K562 (cell line): Measurements from ENCODE around the gene EXOC3L2.

ENCODE experiments used
- ATF1 ChIP-seq, 2 experiments: fragments of 450-650 bp in 1 of 2; IDR thresholded peaks; 2 replicates each; pipeline ENCODE4 v1.6.1; 2016; ENCODE audit warnings: missing compliant biosample characterization in 1 of 2, missing genetic modification characterization in 1 of 2
- BMI1 ChIP-seq: fragments of 150-350 bp; IDR thresholded peaks from 2 replicates; pipeline ENCODE4 v1.6.1; 2014; ENCODE audit warnings: low read length
- BRD4 ChIP-seq: fragments of 200-600 bp; sonication (generic); IDR thresholded peaks from 2 replicates; pipeline ENCODE4 v1.6.1; 2017; ENCODE audit warnings: inconsistent platforms
- GABPA ChIP-seq: fragments of 200-800 bp; sonication (Bioruptor generic); conservative IDR thresholded peaks from 2 replicates; pipeline ENCODE4 v1.6.1; 2016; ENCODE audit warnings: low read depth, missing genetic modification characterization, missing compliant biosample characterization
- JUND ChIP-seq, 2 experiments: IDR thresholded peaks; 2 replicates in 1 of 2; 3 replicates in 1 of 2; pipeline ENCODE4 v1.6.1; 2011; ENCODE audit warnings: borderline replicate concordance in 2 of 2, low read depth in 2 of 2, low read length in 2 of 2, improper control_type of control experiment in 1 of 2, missing biosample characterization in 1 of 2, missing genetic modification characterization in 1 of 2, missing genetic modification reagents in 1 of 2
- MAFK ChIP-seq: IDR thresholded peaks from 2 replicates; pipeline ENCODE4 v1.6.1; 2011; ENCODE audit warnings: low read length, improper control_type of control experiment
- NFE2L1 ChIP-seq: fragments of 450-650 bp; IDR thresholded peaks from 2 replicates; pipeline ENCODE4 v1.6.1; 2016; ENCODE audit warnings: missing genetic modification characterization, low read depth, mild to moderate bottlenecking, missing compliant biosample characterization, moderate library complexity, borderline replicate concordance
- POLR2G ChIP-seq: fragments of 200-400 bp; formaldehyde crosslinking; IDR thresholded peaks from 2 replicates; pipeline ENCODE4 v1.6.1; 2017; ENCODE audit warnings: low read depth, mild to moderate bottlenecking, antibody characterized with exemption, low read length, moderate library complexity
- SRSF7 ChIP-seq: fragments of 200-400 bp; formaldehyde crosslinking; optimal IDR thresholded peaks from 2 replicates; pipeline ENCODE3; 2017; ENCODE audit warnings: mild to moderate bottlenecking, low read depth, low read length
- ZEB2 ChIP-seq: fragments of 450-650 bp; IDR thresholded peaks from 2 replicates; pipeline ENCODE4 v1.6.1; 2016
- ZNF445 ChIP-seq: fragments of 250-450 bp; sonication (Bioruptor Pico); IDR thresholded peaks from 2 replicates; pipeline ENCODE4 v1.4.0; 2020; ENCODE audit warnings: low read depth, mild to moderate bottlenecking, moderate library complexity
- TF ChIP-seq, protein P1 (sequence below): fragments of 450-650 bp; formaldehyde crosslinking; IDR thresholded peaks from 2 replicates; pipeline ENCODE4 v1.4.0; 2022; ENCODE audit warnings: missing genetic modification characterization
- TF ChIP-seq, protein P2 (sequence below), 3 experiments: IDR thresholded peaks in 2 of 3; conservative IDR thresholded peaks in 1 of 3; 2 replicates each; pipeline ENCODE4 v1.5.1; 2011 to 2012; ENCODE audit warnings: low read length in 3 of 3, mild to moderate bottlenecking in 3 of 3, control low read depth in 2 of 3, improper control_type of control experiment in 1 of 3, inconsistent platforms in 1 of 3, low read depth in 1 of 3, mixed read lengths in 1 of 3, moderate library complexity in 1 of 3; ENCODE audit not compliant: insufficient read depth in 2 of 3

DNA sequence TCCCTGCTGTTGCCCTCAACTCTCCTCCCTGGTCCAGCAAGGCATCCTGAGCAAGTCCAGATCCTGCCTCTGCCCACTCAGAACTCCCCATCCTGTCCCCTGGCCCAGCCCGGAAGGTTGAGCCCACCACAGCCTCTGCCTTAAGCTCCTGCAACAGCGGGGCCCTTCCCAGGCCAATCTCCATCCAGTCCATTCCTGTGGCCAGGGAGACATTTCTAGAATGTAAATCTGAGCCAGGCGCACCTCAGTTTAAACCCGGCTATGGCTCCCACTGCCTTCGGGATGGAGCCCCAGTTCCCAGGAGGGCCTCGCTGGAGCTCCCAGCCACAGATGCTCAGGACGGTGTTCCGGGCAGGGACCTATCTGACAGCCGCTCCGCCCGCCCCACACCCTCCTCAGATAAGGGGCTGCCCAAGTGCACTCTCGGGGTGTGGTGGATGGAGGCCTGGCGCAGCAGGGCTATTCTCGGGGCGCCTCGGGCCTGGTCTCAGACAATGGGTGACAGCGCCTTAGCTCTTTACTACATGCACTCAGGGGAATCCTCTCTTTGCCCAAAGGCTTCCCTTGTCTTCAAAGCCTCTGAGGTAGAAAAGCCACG, 72.5 kb downstream of the EXOC3L2 start:
- no peak for TF ChIP-seq MAFK
- no peak for TF ChIP-seq SRSF7
- no peak for TF ChIP-seq NFE2L1 (tag)
- no peak for TF ChIP-seq GABPA
- no peak for TF ChIP-seq BMI1
- TF ChIP-seq ZNF445 (CRISPR knock-in tag) = no peak
- no peak for TF ChIP-seq ATF1 (CRISPR knock-in tag; IDR thresholded peaks at IDR 0.05)
- no peak for TF ChIP-seq ATF1 (tag; IDR thresholded peaks at IDR 0.05)
- no peak for TF ChIP-seq POLR2G
- no peak for TF ChIP-seq JUND (IDR thresholded peaks at IDR 0.05; ENCODE audit: borderline replicate concordance, low read depth, low read length)
- TF ChIP-seq JUND (tag; IDR thresholded peaks at IDR 0.05; ENCODE audit: borderline replicate concordance, low read depth, low read length) = no peak
- no peak for TF ChIP-seq BRD4
- TF ChIP-seq, protein P1, sequence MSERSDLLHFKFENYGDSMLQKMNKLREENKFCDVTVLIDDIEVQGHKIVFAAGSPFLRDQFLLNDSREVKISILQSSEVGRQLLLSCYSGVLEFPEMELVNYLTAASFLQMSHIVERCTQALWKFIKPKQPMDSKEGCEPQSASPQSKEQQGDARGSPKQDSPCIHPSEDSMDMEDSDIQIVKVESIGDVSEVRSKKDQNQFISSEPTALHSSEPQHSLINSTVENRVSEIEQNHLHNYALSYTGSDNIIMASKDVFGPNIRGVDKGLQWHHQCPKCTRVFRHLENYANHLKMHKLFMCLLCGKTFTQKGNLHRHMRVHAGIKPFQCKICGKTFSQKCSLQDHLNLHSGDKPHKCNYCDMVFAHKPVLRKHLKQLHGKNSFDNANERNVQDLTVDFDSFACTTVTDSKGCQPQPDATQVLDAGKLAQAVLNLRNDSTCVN (CRISPR knock-in tag) = no peak
- TF ChIP-seq, protein P2, sequence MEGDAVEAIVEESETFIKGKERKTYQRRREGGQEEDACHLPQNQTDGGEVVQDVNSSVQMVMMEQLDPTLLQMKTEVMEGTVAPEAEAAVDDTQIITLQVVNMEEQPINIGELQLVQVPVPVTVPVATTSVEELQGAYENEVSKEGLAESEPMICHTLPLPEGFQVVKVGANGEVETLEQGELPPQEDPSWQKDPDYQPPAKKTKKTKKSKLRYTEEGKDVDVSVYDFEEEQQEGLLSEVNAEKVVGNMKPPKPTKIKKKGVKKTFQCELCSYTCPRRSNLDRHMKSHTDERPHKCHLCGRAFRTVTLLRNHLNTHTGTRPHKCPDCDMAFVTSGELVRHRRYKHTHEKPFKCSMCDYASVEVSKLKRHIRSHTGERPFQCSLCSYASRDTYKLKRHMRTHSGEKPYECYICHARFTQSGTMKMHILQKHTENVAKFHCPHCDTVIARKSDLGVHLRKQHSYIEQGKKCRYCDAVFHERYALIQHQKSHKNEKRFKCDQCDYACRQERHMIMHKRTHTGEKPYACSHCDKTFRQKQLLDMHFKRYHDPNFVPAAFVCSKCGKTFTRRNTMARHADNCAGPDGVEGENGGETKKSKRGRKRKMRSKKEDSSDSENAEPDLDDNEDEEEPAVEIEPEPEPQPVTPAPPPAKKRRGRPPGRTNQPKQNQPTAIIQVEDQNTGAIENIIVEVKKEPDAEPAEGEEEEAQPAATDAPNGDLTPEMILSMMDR (IDR thresholded peaks at IDR 0.05 in 2 of 3, conservative IDR thresholded peaks at IDR 0.05 in 1 of 3; ENCODE audit: insufficient read depth in 2 of 3, low read depth in 1 of 3, low read length in 3 of 3) = no peak
- no peak for TF ChIP-seq ZEB2
